Endothelial cell of umbilical vein (primary cell): ENCODE results near the gene CENPP. TPM values are rescaled to one million over a fixed set of nuclear protein-coding genes. Genes with fewer than 3 reads are reported as not detected.

Experiments
- BruUV-seq: library from RNA; stranded (reverse); fragments of 400-500 nt; replicated peaks from 2 replicates; lab custom pipeline; 2021; lab: Mats Ljungman, UMichigan
- CTCF ChIA-PET: fragments of 300-600, 350-600 bp; sonication (Branson Sonifier 250); formaldehyde crosslinking; loops from one replicate; lab custom pipeline; 2021; ENCODE audit warnings: antibody characterized with exemption, inconsistent platforms; lab: Charles Lee
- POLR2A ChIA-PET: fragments of 300-600, 350-600 bp; sonication (Branson Sonifier 250); formaldehyde crosslinking; loops from one replicate; lab custom pipeline; 2021; ENCODE audit warnings: antibody characterized with exemption, inconsistent platforms; lab: Charles Lee
- DNase-seq: peaks from one replicate; pipeline ENCODE4 v3.0.0-alpha.2; 2011; ENCODE audit warnings: low read depth, low spot score
- FAIRE-seq: peaks from 2 replicates; lab custom pipeline; 2011; peaks lifted over from hg19 to GRCh38; lab: Jason Lieb, UNC
- H2AFZ ChIP-seq: 2 replicates; pipeline ENCODE4 v1.6.0; 2012; ENCODE audit warnings: low read depth, low read length, control low read depth, inconsistent platforms
- H3K27ac ChIP-seq: 2 replicates; pipeline ENCODE4 v1.5.1; 2011; ENCODE audit warnings: low read depth, mild to moderate bottlenecking, control low read depth, low read length, moderate library complexity; ENCODE audit not compliant: insufficient read depth
- H3K27me3 ChIP-seq, 2 experiments: 2 replicates each; pipeline versions ENCODE4 v1.6.0 to v1.6.1; 2011; ENCODE audit warnings: low read length in 2 of 2, mixed read lengths in 1 of 2; ENCODE audit not compliant: control insufficient read depth in 2 of 2, insufficient read depth in 2 of 2
- H3K36me3 ChIP-seq, 2 experiments: 2 replicates in 1 of 2; 3 replicates in 1 of 2; pipeline ENCODE4 v1.5.1; 2011; ENCODE audit warnings: low read length in 2 of 2, mild to moderate bottlenecking in 1 of 2, moderate library complexity in 1 of 2; ENCODE audit not compliant: control insufficient read depth in 2 of 2, insufficient read depth in 2 of 2; ENCODE audit errors: extremely low read depth in 1 of 2
- H3K4me1 ChIP-seq: 3 replicates; pipeline ENCODE4 v1.5.1; 2011; ENCODE audit warnings: mild to moderate bottlenecking, low read length; ENCODE audit not compliant: control insufficient read depth, insufficient read depth; ENCODE audit errors: extremely low read depth
- H3K4me2 ChIP-seq: 2 replicates; pipeline ENCODE4 v1.6.1; 2011; ENCODE audit warnings: low read length, control low read depth, mixed read lengths; ENCODE audit not compliant: insufficient read depth
- H3K4me3 ChIP-seq, 3 experiments: fragments of 200-600 bp in 1 of 3; sonication (generic), shearing (Covaris generic) in 1 of 3; replicated peaks in 1 of 3; 2 replicates each; pipeline ENCODE4 v1.5.1; 2011 to 2016; ENCODE audit warnings: control low read depth in 3 of 3, low read length in 3 of 3, mild to moderate bottlenecking in 2 of 3, inconsistent platforms in 1 of 3, low read depth in 1 of 3, moderate library complexity in 1 of 3; ENCODE audit not compliant: insufficient read depth in 1 of 3
- H3K79me2 ChIP-seq: 2 replicates; pipeline ENCODE4 v1.6.0; 2012; ENCODE audit warnings: low read length, inconsistent platforms; ENCODE audit not compliant: control insufficient read depth, insufficient read depth
- H3K9ac ChIP-seq: replicated peaks from 2 replicates; pipeline ENCODE3; 2011; ENCODE audit warnings: low read length, control low read depth; ENCODE audit not compliant: insufficient read depth; ENCODE audit errors: extremely low read depth
- H3K9me1 ChIP-seq: replicated peaks from 3 replicates; pipeline ENCODE4 v1.6.0; 2011; ENCODE audit warnings: mild to moderate bottlenecking, low read length; ENCODE audit not compliant: control insufficient read depth, insufficient read depth; ENCODE audit errors: extremely low read depth
- H3K9me3 ChIP-seq: replicated peaks from 2 replicates; pipeline ENCODE4 v1.5.1; 2012; ENCODE audit warnings: low read length, inconsistent platforms; ENCODE audit not compliant: control insufficient read depth, insufficient read depth
- H4K20me1 ChIP-seq: replicated peaks from 2 replicates; pipeline ENCODE3; 2011; ENCODE audit warnings: mild to moderate bottlenecking, low read length; ENCODE audit not compliant: control insufficient read depth, insufficient read depth; ENCODE audit errors: extremely low read depth
- EZH2 ChIP-seq: IDR thresholded peaks from 2 replicates; pipeline ENCODE4 v1.6.1; 2012; ENCODE audit warnings: borderline replicate concordance, low read depth, mild to moderate bottlenecking, moderate library complexity, low read length, inconsistent platforms; ENCODE audit not compliant: severe bottlenecking
- FOS ChIP-seq: IDR thresholded peaks from 2 replicates; pipeline ENCODE4 v1.6.1; 2011; ENCODE audit warnings: mild to moderate bottlenecking, low read length, moderate library complexity, borderline replicate concordance; ENCODE audit not compliant: insufficient read depth
- GATA2 ChIP-seq: IDR thresholded peaks from 2 replicates; pipeline ENCODE4 v1.7.0; 2011; ENCODE audit warnings: low read depth, mild to moderate bottlenecking, moderate library complexity, mixed read lengths, low read length; ENCODE audit not compliant: insufficient read length, insufficient read depth
- JUN ChIP-seq: IDR thresholded peaks from 2 replicates; pipeline ENCODE4 v1.6.1; 2011; ENCODE audit warnings: borderline replicate concordance, low read depth; ENCODE audit not compliant: insufficient read length, insufficient read depth
- MAX ChIP-seq: IDR thresholded peaks from 2 replicates; pipeline ENCODE4 v1.6.1; 2011; ENCODE audit not compliant: insufficient read depth, insufficient read length
- MYC ChIP-seq: IDR thresholded peaks from one replicate; pipeline ENCODE4 v1.6.1; 2011; ENCODE audit warnings: mild to moderate bottlenecking, low read depth, low read length
- POLR2A ChIP-seq: IDR thresholded peaks from 2 replicates; pipeline ENCODE4 v1.6.1; 2012; ENCODE audit warnings: low read depth, mild to moderate bottlenecking, control low read depth, low read length
- POLR2AphosphoS5 ChIP-seq: IDR thresholded peaks from 2 replicates; pipeline ENCODE4 v1.6.1; 2012; ENCODE audit warnings: low read depth, mild to moderate bottlenecking, control low read depth, low read length, moderate library complexity; ENCODE audit not compliant: insufficient read depth
- dilution Hi-C: fragments of 300-500 bp; cut with MboI; formaldehyde crosslinking; loops from one replicate; pipeline ENCODE4 v1.15.0; 2019; ENCODE audit warnings: low sequenced_read_pairs; ENCODE audit not compliant: extremely low pct_ligation_motif_present
- intact Hi-C: fragments of 100-400 bp; cut with micrococcal nuclease; formaldehyde crosslinking; loops from one replicate; pipeline ENCODE4 v1.10.0; 2022
- polyA plus RNA-seq, 4 experiments: library from polyadenylated mRNA; depleted of rRNA in 3 of 4; stranded (reverse) in 3 of 4; unstranded in 1 of 4; fragments of >200 nt; gene quantifications; 2 replicates each; pipeline versions ENCODE4 v1.2.1 to v1.2.3, GENCODE V29; 2011 to 2012; ENCODE audit warnings: missing spikeins in 1 of 4
- total RNA-seq: library from RNA; stranded (reverse); gene quantifications from 2 replicates; pipeline ENCODE4 v1.2.3, GENCODE V29; 2021
- TF ChIP-seq, protein P1 (sequence below), 2 donors: IDR thresholded peaks; 1 replicate in 1 of 2; 2 replicates in 1 of 2; pipeline ENCODE4 v1.5.1; 2011; ENCODE audit warnings: low read length in 2 of 2, mild to moderate bottlenecking in 2 of 2, moderate library complexity in 2 of 2, control low read depth in 1 of 2, inconsistent platforms in 1 of 2, low read depth in 1 of 2; ENCODE audit not compliant: insufficient read depth in 1 of 2; ENCODE audit errors: extremely low read depth in 1 of 2

Gene CENPP
- total and polyA plus RNA-seq, 2 donors (not counting 3 experiments of a cell fraction or from before 2014, with no cell fraction given) = 1.2 to 12.0 TPM

GRCh38 chr9:92528522-92528849 lies 202.7 kb downstream of the CENPP start:
- BruUV-seq = no TSS peak
- no peaks in the 10 kb centered on the region for H3K4me1 ChIP-seq
- DNase-seq (no peak), FAIRE-seq (no peak)
- H3K9ac ChIP-seq = no peak overlapping the region
- intact Hi-C loops = no loop called here
- dilution Hi-C loops = no loop called here
- H3K79me2 ChIP-seq = no peaks in the 10 kb centered on the region
- H3K27ac ChIP-seq = no peak overlapping the region
- H3K9me1 ChIP-seq = no peaks in the 10 kb centered on the region
- ChIA-PET CTCF (interaction anchor here (0.7 kb wide), 1 partner anchor 9 kb away, joined by 3 read pairs; no protein-coding TSS in a partner anchor), POLR2A (no interaction called here)
- H3K4me2 ChIP-seq = no peak overlapping the region
- no peak overlapping the region for H2AFZ ChIP-seq
- no peak overlapping the region for H3K4me3 ChIP-seq
- no peaks in the 10 kb centered on the region for H3K9me3 ChIP-seq
- no peaks in the 10 kb centered on the region for H3K36me3 ChIP-seq
- H3K27me3 ChIP-seq = no peaks in the 10 kb centered on the region
- H4K20me1 ChIP-seq = no peaks in the 10 kb centered on the region
- TF ChIP-seq MAX (no peak), POLR2AphosphoS5 (no peak), MYC (no peak), JUN (no peak), POLR2A (no peak)
- TF ChIP-seq, protein P1, sequence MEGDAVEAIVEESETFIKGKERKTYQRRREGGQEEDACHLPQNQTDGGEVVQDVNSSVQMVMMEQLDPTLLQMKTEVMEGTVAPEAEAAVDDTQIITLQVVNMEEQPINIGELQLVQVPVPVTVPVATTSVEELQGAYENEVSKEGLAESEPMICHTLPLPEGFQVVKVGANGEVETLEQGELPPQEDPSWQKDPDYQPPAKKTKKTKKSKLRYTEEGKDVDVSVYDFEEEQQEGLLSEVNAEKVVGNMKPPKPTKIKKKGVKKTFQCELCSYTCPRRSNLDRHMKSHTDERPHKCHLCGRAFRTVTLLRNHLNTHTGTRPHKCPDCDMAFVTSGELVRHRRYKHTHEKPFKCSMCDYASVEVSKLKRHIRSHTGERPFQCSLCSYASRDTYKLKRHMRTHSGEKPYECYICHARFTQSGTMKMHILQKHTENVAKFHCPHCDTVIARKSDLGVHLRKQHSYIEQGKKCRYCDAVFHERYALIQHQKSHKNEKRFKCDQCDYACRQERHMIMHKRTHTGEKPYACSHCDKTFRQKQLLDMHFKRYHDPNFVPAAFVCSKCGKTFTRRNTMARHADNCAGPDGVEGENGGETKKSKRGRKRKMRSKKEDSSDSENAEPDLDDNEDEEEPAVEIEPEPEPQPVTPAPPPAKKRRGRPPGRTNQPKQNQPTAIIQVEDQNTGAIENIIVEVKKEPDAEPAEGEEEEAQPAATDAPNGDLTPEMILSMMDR (IDR thresholded peaks at IDR 0.05; ENCODE audit: extremely low read depth in 1 of 2, insufficient read depth in 1 of 2, low read depth in 1 of 2, low read length in 2 of 2) = no peak

- no peaks in the 10 kb centered on the region for H3K9me1 ChIP-seq
- dilution Hi-C loops = no loop called here
- FAIRE-seq (no peak), DNase-seq (no peak)
- no peaks in the 10 kb centered on the region for H3K79me2 ChIP-seq
- H3K27ac ChIP-seq = no peak overlapping the region
- no peaks in the 10 kb centered on the region for H3K4me1 ChIP-seq
- H3K27me3 ChIP-seq = no peaks in the 10 kb centered on the region
- no peak for TF ChIP-seq POLR2AphosphoS5
- TF ChIP-seq GATA2 = no peak
- TF ChIP-seq MYC = no peak
- no peak for TF ChIP-seq FOS
- TF ChIP-seq POLR2A = no peak
- no peak for TF ChIP-seq EZH2
- TF ChIP-seq, protein P1 (IDR thresholded peaks at IDR 0.05; ENCODE audit: extremely low read depth in 1 of 2, insufficient read depth in 1 of 2, low read depth in 1 of 2, low read length in 2 of 2) = no peak
- no peak for TF ChIP-seq MAX
- no peak for TF ChIP-seq JUN
- ChIA-PET CTCF (no interaction called here), POLR2A (no interaction called here)
- no peak overlapping the region for H3K4me2 ChIP-seq
- intact Hi-C loops = no loop called here
- H3K9me3 ChIP-seq = no peaks in the 10 kb centered on the region
- no peak overlapping the region for H2AFZ ChIP-seq
- no peak overlapping the region for H3K9ac ChIP-seq
- no TSS peak for BruUV-seq
- no peaks in the 10 kb centered on the region for H4K20me1 ChIP-seq
- H3K4me3 ChIP-seq = no peak overlapping the region
- no peaks in the 10 kb centered on the region for H3K36me3 ChIP-seq
These were observed 203.4 kb downstream of the CENPP start for GRCh38 chr9:92529124-92529523.
